Measurements from ENCODE around the gene FERMT3.

GRCh38 chr11:64210301-64211020 is 3.9 kb downstream of the FERMT3 start:
- no peak for TF ChIP-seq KDM4A (IDR thresholded peaks at IDR 0.05; ENCODE audit: low read depth, low read length, severe bottlenecking)
- TF ChIP-seq, protein P1, sequence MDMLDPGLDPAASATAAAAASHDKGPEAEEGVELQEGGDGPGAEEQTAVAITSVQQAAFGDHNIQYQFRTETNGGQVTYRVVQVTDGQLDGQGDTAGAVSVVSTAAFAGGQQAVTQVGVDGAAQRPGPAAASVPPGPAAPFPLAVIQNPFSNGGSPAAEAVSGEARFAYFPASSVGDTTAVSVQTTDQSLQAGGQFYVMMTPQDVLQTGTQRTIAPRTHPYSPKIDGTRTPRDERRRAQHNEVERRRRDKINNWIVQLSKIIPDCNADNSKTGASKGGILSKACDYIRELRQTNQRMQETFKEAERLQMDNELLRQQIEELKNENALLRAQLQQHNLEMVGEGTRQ (IDR thresholded peaks at IDR 0.05; ENCODE audit: low read length), result no peak
- no peak; the same call in 1 of the 2 replicates for TF ChIP-seq POLR2AphosphoS5 (IDR thresholded peaks at IDR 0.05; ENCODE audit: low read depth, low read length)
- TF ChIP-seq SIN3A (conservative IDR thresholded peaks at IDR 0.05 in 1 of 2, IDR thresholded peaks at IDR 0.05 in 1 of 2; ENCODE audit: low read depth in 1 of 2, low read length in 2 of 2), result no peak
- TF ChIP-seq POLR2A (IDR thresholded peaks at IDR 0.05; ENCODE audit: control extremely low read depth in 1 of 2, low read depth in 2 of 2, low read length in 2 of 2), result no peak; a peak in 1 of 3 replicates
- TF ChIP-seq SUZ12 (IDR thresholded peaks at IDR 0.05; ENCODE audit: low read length), result no peak
- no peak for TF ChIP-seq EP300 (IDR thresholded peaks at IDR 0.05; ENCODE audit: borderline replicate concordance in 1 of 2, low read depth in 2 of 2, low read length in 2 of 2)
- TF ChIP-seq, protein P2, sequence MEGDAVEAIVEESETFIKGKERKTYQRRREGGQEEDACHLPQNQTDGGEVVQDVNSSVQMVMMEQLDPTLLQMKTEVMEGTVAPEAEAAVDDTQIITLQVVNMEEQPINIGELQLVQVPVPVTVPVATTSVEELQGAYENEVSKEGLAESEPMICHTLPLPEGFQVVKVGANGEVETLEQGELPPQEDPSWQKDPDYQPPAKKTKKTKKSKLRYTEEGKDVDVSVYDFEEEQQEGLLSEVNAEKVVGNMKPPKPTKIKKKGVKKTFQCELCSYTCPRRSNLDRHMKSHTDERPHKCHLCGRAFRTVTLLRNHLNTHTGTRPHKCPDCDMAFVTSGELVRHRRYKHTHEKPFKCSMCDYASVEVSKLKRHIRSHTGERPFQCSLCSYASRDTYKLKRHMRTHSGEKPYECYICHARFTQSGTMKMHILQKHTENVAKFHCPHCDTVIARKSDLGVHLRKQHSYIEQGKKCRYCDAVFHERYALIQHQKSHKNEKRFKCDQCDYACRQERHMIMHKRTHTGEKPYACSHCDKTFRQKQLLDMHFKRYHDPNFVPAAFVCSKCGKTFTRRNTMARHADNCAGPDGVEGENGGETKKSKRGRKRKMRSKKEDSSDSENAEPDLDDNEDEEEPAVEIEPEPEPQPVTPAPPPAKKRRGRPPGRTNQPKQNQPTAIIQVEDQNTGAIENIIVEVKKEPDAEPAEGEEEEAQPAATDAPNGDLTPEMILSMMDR (IDR thresholded peaks at IDR 0.05; ENCODE audit: control extremely low read depth in 1 of 3, insufficient read depth in 1 of 3, low read depth in 1 of 3, low read length in 3 of 3), result no peak
- TF ChIP-seq TCF12 (IDR thresholded peaks at IDR 0.05; ENCODE audit: low read depth, low read length), result no peak
- no peak for TF ChIP-seq TAF1 (IDR thresholded peaks at IDR 0.05; ENCODE audit: low read depth, low read length)
- TF ChIP-seq SRF (IDR thresholded peaks at IDR 0.05; ENCODE audit: low read depth, low read length), result no peak
- no peak for TF ChIP-seq RNF2 (IDR thresholded peaks at IDR 0.05; ENCODE audit: borderline replicate concordance, low read depth, low read length, missing control alignments, poor library complexity, severe bottlenecking)
- TF ChIP-seq CEBPB (IDR thresholded peaks at IDR 0.05; ENCODE audit: low read depth, low read length), result no peak

Measured in H1 (cell line).